Psoas muscle (tissue), 8 donors: ENCODE data around the gene FGGY. TPM values are rescaled to one million over a fixed set of nuclear protein-coding genes. Genes with fewer than 3 reads are reported as not detected.

ENCODE experiments used
- ATAC-seq, 4 donors: fragments of 200-7000 bp; cut with Tn5 transposase; one replicate each; pipeline ENCODE4 v1.9.1; 2020; ENCODE audit warnings: moderate library complexity in 3 of 4, mild to moderate bottlenecking in 2 of 4
- DNase-seq, 2 donors: peaks; one replicate each; pipeline ENCODE4 v3.0.0-alpha.2; 2020
- H3K27ac ChIP-seq: fragments of 200-600 bp; one replicate; pipeline ENCODE4 v1.8.0; 2022
- H3K27me3 ChIP-seq, 3 donors: fragments of 200-600 bp in 1 of 3; one replicate each; pipeline versions ENCODE4 v1.6.1 to v1.8.0; 2013 to 2022; ENCODE audit warnings: low read length in 2 of 3, mild to moderate bottlenecking in 2 of 3, moderate library complexity in 1 of 3; ENCODE audit not compliant: insufficient read depth in 3 of 3
- H3K36me3 ChIP-seq, 2 donors: fragments of 200-600 bp in 1 of 2; one replicate each; pipeline versions ENCODE4 v1.6.1 to v1.8.0; 2013 to 2022; ENCODE audit warnings: low read depth in 1 of 2, mild to moderate bottlenecking in 1 of 2, moderate library complexity in 1 of 2; ENCODE audit not compliant: insufficient read depth in 1 of 2
- H3K4me1 ChIP-seq: fragments of 200-600 bp; one replicate; pipeline ENCODE4 v1.8.0; 2022
- H3K4me3 ChIP-seq: fragments of 200-600 bp; one replicate; pipeline ENCODE4 v1.8.0; 2022; ENCODE audit warnings: mild to moderate bottlenecking
- H3K9me3 ChIP-seq: fragments of 200-600 bp; one replicate; pipeline ENCODE4 v1.8.0; 2022
- CTCF ChIP-seq: fragments of 200-600 bp; IDR thresholded peaks from one replicate; pipeline ENCODE4 v1.8.0; 2022; ENCODE audit warnings: antibody characterized with exemption
- WGBS, 3 donors: extraction: QIAGEN DNeasy Blood & Tissue Kit; methylation state at CpG; one replicate each; pipeline versions ENCODE4 v1.1.6 to v1.1.7; 2013; 5-methylcytosine and 5-hydroxymethylcytosine counted together
- intact Hi-C, 2 donors: fragments of 100-400 bp; cut with DNase I; formaldehyde crosslinking; loops; one replicate each; pipeline versions ENCODE4 v1.11.0 to v1.14.2; 2022
- polyA plus RNA-seq, 3 donors: library from polyadenylated mRNA; stranded (reverse); fragments of 200-250 nt; gene quantifications; one replicate each; pipeline ENCODE4 v1.2.3, GENCODE V29; 2013
- total RNA-seq, 4 donors: library from RNA; stranded (reverse); fragmentation: NEBNext Ultra II Directional in 2 of 4; extraction: Animal tissue kit (Norgen Biotek cat#: 25700) in 2 of 4; gene quantifications; one replicate each; pipeline versions ENCODE4 v1.2.1 to v1.2.4, GENCODE V29; 2021 to 2023
- donor health status: healthy with polysubstance abuse.
- donor health status: DM: no; HTN: no; CAD: no; lungs with moderate emphysema.
- donor health status: Bipolar disorder and iron deficiency.
- donor health status: healthy.
- donor health status: DM: yes; HTN: yes; CAD: no.
- donor health status: DM: no; HTN: no; CAD: no.
- donor health status: DM: no; HTN: no; CAD: no.
- donor health status: DM: yes; HTN: yes; CAD: no.

The FGGY gene
- total and polyA plus RNA-seq, 7 donors, result 11.9 to 72.2 (median 46.5) TPM

- Histone ChIP-seq H3K27me3 (no peaks in the 10 kb centered on the region), H3K36me3 (no peaks in the 10 kb centered on the region), H3K4me1 (peaks cover 64% of the 10 kb centered on the region), H3K4me3 (no peak overlapping the region), H3K27ac (peak overlapping the region; percentile 90), H3K9me3 (no peaks in the 10 kb centered on the region)
- ATAC-seq (no peak), DNase-seq (no peak)
- intact Hi-C loops, result loop anchor here (5.0 to 10.0 kb wide), 2 partner anchors 52 to 75 kb away; no protein-coding TSS in a partner anchor
- WGBS, 3 donors, result 66 to 94% (median 77%) methylated on average over 1 of the region's 1 CpG
- TF ChIP-seq CTCF, result no peak
Observed at GRCh38 chr1:59596956-59597355, 300.1 kb downstream of the FGGY start.

- Histone ChIP-seq H3K27ac (peak overlapping the region; percentile 90), H3K4me1 (peaks cover 70% of the 10 kb centered on the region), H3K4me3 (no peak overlapping the region), H3K9me3 (no peaks in the 10 kb centered on the region), H3K36me3 (no peaks in the 10 kb centered on the region), H3K27me3 (no peaks in the 10 kb centered on the region)
- no peak for TF ChIP-seq CTCF
- peak; percentile 31 to 80 (median 64) for ATAC-seq
- no peak for DNase-seq
- intact Hi-C loops, result loop anchor here (5.0 to 10.0 kb wide), 2 partner anchors 53 to 75 kb away; no protein-coding TSS in a partner anchor
- WGBS, 3 donors, result 54 to 82% (median 54%) methylated on average over 8 of the region's 8 CpGs
Observed at GRCh38 chr1:59597420-59598119, 300.7 kb downstream of the FGGY start.

- H3K36me3 ChIP-seq, result no peaks in the 10 kb centered on the region
- no peaks in the 10 kb centered on the region for H3K9me3 ChIP-seq
- intact Hi-C loops, result loop anchor here (5.0 to 10.0 kb wide), 2 partner anchors 53 to 76 kb away; no protein-coding TSS in a partner anchor
- peak overlapping the region; percentile 90 for H3K27ac ChIP-seq
- no peak for TF ChIP-seq CTCF
- no peak overlapping the region for H3K4me3 ChIP-seq
- peaks cover 75% of the 10 kb centered on the region for H3K4me1 ChIP-seq
- no peak for ATAC-seq
- H3K27me3 ChIP-seq, result no peaks in the 10 kb centered on the region
- no peak for DNase-seq
Observed at GRCh38 chr1:59598120-59598440, 301.2 kb downstream of the FGGY start.

- intact Hi-C loops, result loop anchor here (2.0 to 5.0 kb wide), 4 partner anchors 81 to 304 kb away; partner anchors contain the start of gene FGGY (in 1 of the 2)
- no peak overlapping the region for H3K4me3 ChIP-seq
- no peaks in the 10 kb centered on the region for H3K27me3 ChIP-seq
- H3K9me3 ChIP-seq, result no peaks in the 10 kb centered on the region
- H3K27ac ChIP-seq, result peak overlapping the region; percentile 90
- DNase-seq, result peak; percentile 77 to 94
- peak; percentile 88 to 95 (median 90) for ATAC-seq
- no peak for TF ChIP-seq CTCF
- peaks cover 77% of the 10 kb centered on the region for H3K4me1 ChIP-seq
- WGBS, 3 donors, result 31 to 42% (median 34%) methylated on average over 11 of the region's 11 CpGs
- H3K36me3 ChIP-seq, result no peaks in the 10 kb centered on the region
Observed at GRCh38 chr1:59601041-59601441, 304.1 kb downstream of the FGGY start.
